Upper lobe of left lung (tissue), 4 donors: Measurements from ENCODE around the gene LYST.

ENCODE experiments used
- POLR2A ChIP-seq, 4 donors: fragments of 450-650 bp; IDR thresholded peaks; one replicate each; pipeline ENCODE4 v1.5.1; 2016 to 2017; ENCODE audit warnings: antibody characterized with exemption in 4 of 4, mild to moderate bottlenecking in 2 of 4
- POLR2AphosphoS5 ChIP-seq, 2 donors: sonication (generic); formaldehyde crosslinking; IDR thresholded peaks; one replicate each; pipeline ENCODE4 v1.5.1; 2017; ENCODE audit warnings: antibody characterized with exemption in 2 of 2

GRCh38 chr1:235659186-235659771 is 207.4 kb downstream of the LYST start:
- no peak for TF ChIP-seq POLR2A (IDR thresholded peaks at IDR 0.05)
- no peak for TF ChIP-seq POLR2AphosphoS5 (IDR thresholded peaks at IDR 0.05)
